Measurements from ENCODE around the gene HSBP1. TPM values are rescaled to one million over a fixed set of nuclear protein-coding genes. Genes with fewer than 3 reads are reported as not detected.

HSBP1 gene
- total and polyA plus RNA-seq, 2 donors from 2014 or later, result 110 to 192 TPM

- TF ChIP-seq CTCF (IDR thresholded peaks at IDR 0.05; ENCODE audit: borderline replicate concordance, extremely low read depth, insufficient read depth), result peak; percentile 87
- H3K27ac ChIP-seq (ENCODE audit: low read depth in 2 of 2, low read length in 2 of 2), result no peak overlapping the region
- DNase-seq (peak; percentile 79 to 90 (median 85)), FAIRE-seq (peak; percentile 44)
- H3K9me3 ChIP-seq (ENCODE audit: control insufficient read depth in 2 of 3, insufficient read depth in 1 of 3, low read length in 3 of 3), result no peaks in the 10 kb centered on the region
- no peaks in the 10 kb centered on the region for H3K36me3 ChIP-seq (ENCODE audit: control insufficient read depth in 2 of 3, insufficient read depth in 3 of 3, low read length in 3 of 3)
- H3K4me3 ChIP-seq (ENCODE audit: low read length in 3 of 3), result no peak overlapping the region
- no peaks in the 10 kb centered on the region for H3K27me3 ChIP-seq (ENCODE audit: control insufficient read depth, insufficient read depth, low read length)
- intact Hi-C loops (cut with DNase I), result no loop called here
- H3K4me1 ChIP-seq (ENCODE audit: control insufficient read depth in 2 of 3, insufficient read depth in 2 of 3, low read depth in 1 of 3, low read length in 3 of 3), result no peaks in the 10 kb centered on the region
- H3K9ac ChIP-seq (ENCODE audit: low read length in 3 of 3), result no peak overlapping the region
These were observed 18.6 kb downstream of the HSBP1 start for GRCh38 chr16:83826146-83826913.

GRCh38 chr16:83830091-83830768 lies 22.5 kb downstream of the HSBP1 start:
- Histone ChIP-seq H3K27ac (ENCODE audit: low read depth in 2 of 2, low read length in 2 of 2) (no peak overlapping the region), H3K9me3 (ENCODE audit: control insufficient read depth in 2 of 3, insufficient read depth in 1 of 3, low read length in 3 of 3) (no peaks in the 10 kb centered on the region), H3K4me1 (ENCODE audit: control insufficient read depth in 2 of 3, insufficient read depth in 2 of 3, low read depth in 1 of 3, low read length in 3 of 3) (no peaks in the 10 kb centered on the region), H3K27me3 (ENCODE audit: control insufficient read depth, insufficient read depth, low read length) (no peaks in the 10 kb centered on the region), H3K36me3 (ENCODE audit: control insufficient read depth in 2 of 3, insufficient read depth in 3 of 3, low read length in 3 of 3) (no peaks in the 10 kb centered on the region), H3K9ac (ENCODE audit: low read length in 3 of 3) (no peak overlapping the region), H3K4me3 (ENCODE audit: low read length in 3 of 3) (no peak overlapping the region)
- intact Hi-C loops (cut with DNase I), result no loop called here
- TF ChIP-seq CTCF (IDR thresholded peaks at IDR 0.05; ENCODE audit: borderline replicate concordance, extremely low read depth, insufficient read depth), result no peak
- FAIRE-seq, result no peak
- DNase-seq, result no peak

GRCh38 chr16:83830769-83831455 lies 23.1 kb downstream of the HSBP1 start:
- Histone ChIP-seq H3K27me3 (ENCODE audit: control insufficient read depth, insufficient read depth, low read length) (no peaks in the 10 kb centered on the region), H3K9me3 (ENCODE audit: control insufficient read depth in 2 of 3, insufficient read depth in 1 of 3, low read length in 3 of 3) (no peaks in the 10 kb centered on the region), H3K4me3 (ENCODE audit: low read length in 3 of 3) (no peak overlapping the region), H3K27ac (ENCODE audit: low read depth in 2 of 2, low read length in 2 of 2) (no peak overlapping the region), H3K36me3 (ENCODE audit: control insufficient read depth in 2 of 3, insufficient read depth in 3 of 3, low read length in 3 of 3) (no peaks in the 10 kb centered on the region), H3K4me1 (ENCODE audit: control insufficient read depth in 2 of 3, insufficient read depth in 2 of 3, low read depth in 1 of 3, low read length in 3 of 3) (no peaks in the 10 kb centered on the region), H3K9ac (ENCODE audit: low read length in 3 of 3) (no peak overlapping the region)
- intact Hi-C loops (cut with DNase I), result no loop called here
- FAIRE-seq (no peak), DNase-seq (no peak)
- TF ChIP-seq CTCF (IDR thresholded peaks at IDR 0.05; ENCODE audit: borderline replicate concordance, extremely low read depth, insufficient read depth), result no peak
